ENCODE measurements around the gene TARS1. TPM values are rescaled to one million over a fixed set of nuclear protein-coding genes. Genes with fewer than 3 reads are reported as not detected.

The TARS1 gene
- total and polyA plus RNA-seq, 7 donors, result 81.7 to 151 (median 117) TPM

GRCh38 chr5:33441241-33442177, 744 bp downstream of the TARS1 start:
- Histone ChIP-seq H3K9me3 (no peaks in the 10 kb centered on the region), H3K4me3 (peak overlapping the region; percentile 64 to 83 (median 72)), H3K27ac (peak overlapping the region; percentile 93 to 96 (median 95)), H3K27me3 (no peaks in the 10 kb centered on the region), H3K36me3 (peaks cover 0 to 16% (median 3%) of the 10 kb centered on the region in 4 donors), H3K4me1 (peaks cover 0 to 62% (median 56%) of the 10 kb centered on the region in 4 donors)
- no peak for TF ChIP-seq EP300 (IDR thresholded peaks at IDR 0.05)
- peak in 3 of 4 donors; percentile 8 to 32 (median 9) for TF ChIP-seq POLR2AphosphoS5 (IDR thresholded peaks at IDR 0.05)
- intact Hi-C loops (cut with DNase I), result loop anchor here (5.0 to 10.0 kb wide), 2 partner anchors 446 to 1473 kb away; partner anchors contain the start of genes BRIX1 and RAD1
- DNase-seq, result no peak
- WGBS, 2 donors, result 1 to 3% methylated on average over 22 of the region's 22 CpGs

GRCh38 chr5:33444542-33444941, 3.8 kb downstream of the TARS1 start:
- H3K27me3 ChIP-seq, result no peaks in the 10 kb centered on the region
- no peak for DNase-seq
- WGBS, 2 donors, result 81 to 86% methylated on average over 4 of the region's 4 CpGs
- intact Hi-C loops (cut with DNase I), result loop anchor here (5.0 to 10.0 kb wide), 2 partner anchors 443 to 1470 kb away; partner anchors contain the start of genes BRIX1 and RAD1
- peak overlapping the region in 3 of 4 donors; percentile 10 to 60 (median 49) for H3K27ac ChIP-seq
- TF ChIP-seq EP300 (IDR thresholded peaks at IDR 0.05) (no peak), CTCF (IDR thresholded peaks at IDR 0.05) (no peak), POLR2AphosphoS5 (IDR thresholded peaks at IDR 0.05) (no peak), POLR2A (IDR thresholded peaks at IDR 0.05) (no peak)
- H3K4me3 ChIP-seq, result no peak overlapping the region
- H3K4me1 ChIP-seq, result peaks cover 0 to 76% (median 65%) of the 10 kb centered on the region in 4 donors
- peaks cover 0 to 37% (median 3%) of the 10 kb centered on the region in 4 donors for H3K36me3 ChIP-seq
- H3K9me3 ChIP-seq, result no peaks in the 10 kb centered on the region

DNA sequence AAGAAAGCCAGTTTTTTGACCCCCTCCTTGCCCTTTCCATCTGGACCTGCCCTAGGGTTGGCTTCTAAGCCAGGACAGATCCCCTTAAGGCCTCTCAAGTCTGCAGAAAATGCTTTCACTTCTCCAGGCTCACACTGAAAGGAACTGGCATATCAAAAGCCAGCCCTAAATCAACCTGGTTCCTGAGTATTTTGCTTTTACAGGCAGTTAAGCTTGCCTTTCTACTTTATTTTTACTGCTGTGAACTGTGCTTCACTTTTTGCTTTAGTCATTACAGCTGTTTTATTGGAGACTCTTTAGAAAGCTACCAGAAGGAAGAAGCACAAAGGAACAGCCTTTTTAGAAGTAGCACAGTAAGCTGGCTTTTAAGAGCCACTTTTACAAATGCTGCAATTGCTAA, 5.0 kb downstream of the TARS1 start:
- DNase-seq, result no peak
- H3K4me3 ChIP-seq, result no peak overlapping the region
- H3K36me3 ChIP-seq, result peaks cover 0 to 50% (median 3%) of the 10 kb centered on the region in 4 donors
- H3K9me3 ChIP-seq, result no peaks in the 10 kb centered on the region
- peak overlapping the region in 3 of 4 donors; percentile 10 to 60 (median 49) for H3K27ac ChIP-seq
- peaks cover 0 to 70% (median 60%) of the 10 kb centered on the region in 4 donors for H3K4me1 ChIP-seq
- intact Hi-C loops (cut with DNase I), result loop anchor here (10.0 kb wide), 1 partner anchor 1469 kb away; the partner anchor contains the start of genes BRIX1 and RAD1
- H3K27me3 ChIP-seq, result no peaks in the 10 kb centered on the region
- TF ChIP-seq EP300 (IDR thresholded peaks at IDR 0.05), result no peak
- TF ChIP-seq POLR2A (IDR thresholded peaks at IDR 0.05), result no peak
- TF ChIP-seq CTCF (IDR thresholded peaks at IDR 0.05), result no peak

DNA sequence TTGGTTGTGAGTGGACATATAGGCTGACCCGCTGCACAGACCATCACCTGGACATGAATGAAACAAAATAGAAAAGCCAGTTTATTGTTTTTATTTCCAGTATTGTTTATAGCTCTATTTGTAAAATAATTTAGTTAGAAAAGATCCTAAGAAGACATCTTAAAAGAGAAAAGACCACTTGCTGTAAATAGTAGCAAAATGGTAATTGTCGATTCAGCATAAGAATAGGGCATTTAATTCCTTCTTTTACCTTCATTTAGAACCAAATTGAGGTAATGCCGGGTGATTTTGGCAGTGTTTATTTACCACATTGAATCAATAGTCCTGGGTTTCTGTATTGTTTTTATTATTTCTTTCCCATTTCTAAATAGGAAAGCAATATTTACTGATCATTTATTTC, 7.4 kb downstream of the TARS1 start:
- no peaks in the 10 kb centered on the region for H3K27me3 ChIP-seq
- H3K4me3 ChIP-seq, result no peak overlapping the region
- TF ChIP-seq POLR2A (IDR thresholded peaks at IDR 0.05) (no peak), CTCF (IDR thresholded peaks at IDR 0.05) (no peak), EP300 (IDR thresholded peaks at IDR 0.05) (no peak), POLR2AphosphoS5 (IDR thresholded peaks at IDR 0.05) (no peak)
- DNase-seq, result no peak
- intact Hi-C loops (cut with DNase I), result loop anchor here (10.0 kb wide), 1 partner anchor 1467 kb away; the partner anchor contains the start of genes BRIX1 and RAD1
- 93% methylated on average over 3 of the region's 3 CpGs for WGBS, 2 donors
- peaks cover 0 to 53% (median 43%) of the 10 kb centered on the region in 4 donors for H3K4me1 ChIP-seq
- peaks cover 0 to 70% (median 3%) of the 10 kb centered on the region in 4 donors for H3K36me3 ChIP-seq
- no peak overlapping the region for H3K27ac ChIP-seq
- no peaks in the 10 kb centered on the region for H3K9me3 ChIP-seq

DNA sequence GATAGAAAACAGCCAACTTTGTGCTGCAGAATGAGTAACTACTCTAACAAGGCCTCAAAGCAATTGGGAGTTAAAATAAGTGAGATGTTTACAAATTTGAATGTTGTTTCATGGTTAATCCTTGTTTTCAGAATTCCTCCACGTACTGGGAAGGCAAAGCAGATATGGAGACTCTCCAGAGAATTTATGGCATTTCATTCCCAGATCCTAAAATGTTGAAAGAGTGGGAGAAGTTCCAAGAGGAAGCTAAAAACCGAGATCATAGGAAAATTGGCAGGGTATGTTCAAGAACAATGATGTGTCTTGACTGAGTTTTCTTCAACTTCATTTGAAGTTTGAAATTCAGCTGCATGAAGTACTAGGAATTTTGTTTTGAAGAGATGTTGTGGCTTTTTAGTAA, 16.4 kb downstream of the TARS1 start:
- Histone ChIP-seq H3K27me3 (no peaks in the 10 kb centered on the region), H3K4me1 (peaks cover 0 to 3% (median 0%) of the 10 kb centered on the region in 4 donors), H3K9me3 (no peaks in the 10 kb centered on the region), H3K4me3 (no peak overlapping the region), H3K27ac (no peak overlapping the region), H3K36me3 (peaks cover 39 to 98% (median 63%) of the 10 kb centered on the region in 4 donors)
- TF ChIP-seq EP300 (IDR thresholded peaks at IDR 0.05), result no peak
- no peak for TF ChIP-seq POLR2A (IDR thresholded peaks at IDR 0.05)
- intact Hi-C loops (cut with DNase I), result no loop called here
- 38 to 58% methylated on average over 2 of the region's 2 CpGs for WGBS, 2 donors
- DNase-seq, result no peak

All from sigmoid colon (tissue), 7 donors.